Measurements from ENCODE around the gene ASB16. TPM values are rescaled to one million over a fixed set of nuclear protein-coding genes. Genes with fewer than 3 reads are reported as not detected.

The ASB16 gene
- total and polyA plus RNA-seq, 7 donors: 1.1 to 43.4 (median 17.0) TPM

DNA sequence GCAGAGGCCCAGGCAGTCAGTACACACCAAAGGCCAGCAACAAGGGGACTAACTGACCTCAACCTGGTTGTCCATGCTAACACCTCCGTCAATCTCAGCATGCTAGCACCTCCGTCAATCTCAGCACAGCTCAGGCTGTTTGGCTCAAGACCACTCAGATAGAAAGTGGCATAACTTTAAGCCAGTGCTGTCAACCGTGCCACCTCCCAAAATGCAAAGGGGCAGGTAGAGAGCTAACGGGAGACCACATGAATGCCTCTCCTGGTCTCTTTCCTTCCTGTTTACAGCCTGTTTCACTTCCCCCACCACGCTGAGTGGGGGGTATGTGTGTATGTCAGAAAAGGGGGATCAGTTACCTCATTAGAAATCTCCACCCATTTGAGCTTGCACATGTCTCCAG, 45.7 kb downstream of the ASB16 start:
- 79 to 81% (median 81%) methylated on average over 5 of the region's 5 CpGs for WGBS, 3 donors
- H3K9me3 ChIP-seq: no peaks in the 10 kb centered on the region
- no peak for DNase-seq
- no peak for ATAC-seq
- H3K27me3 ChIP-seq (ENCODE audit: insufficient read depth in 3 of 3, low read length in 2 of 3): no peaks in the 10 kb centered on the region
- intact Hi-C loops (cut with DNase I): no loop called here
- peak overlapping the region; percentile 60 for H3K27ac ChIP-seq
- peaks cover 4 to 51% of the 10 kb centered on the region in 2 donors for H3K36me3 ChIP-seq (ENCODE audit: insufficient read depth in 1 of 2, low read depth in 1 of 2)
- no peak overlapping the region for H3K4me3 ChIP-seq
- TF ChIP-seq, protein P1, sequence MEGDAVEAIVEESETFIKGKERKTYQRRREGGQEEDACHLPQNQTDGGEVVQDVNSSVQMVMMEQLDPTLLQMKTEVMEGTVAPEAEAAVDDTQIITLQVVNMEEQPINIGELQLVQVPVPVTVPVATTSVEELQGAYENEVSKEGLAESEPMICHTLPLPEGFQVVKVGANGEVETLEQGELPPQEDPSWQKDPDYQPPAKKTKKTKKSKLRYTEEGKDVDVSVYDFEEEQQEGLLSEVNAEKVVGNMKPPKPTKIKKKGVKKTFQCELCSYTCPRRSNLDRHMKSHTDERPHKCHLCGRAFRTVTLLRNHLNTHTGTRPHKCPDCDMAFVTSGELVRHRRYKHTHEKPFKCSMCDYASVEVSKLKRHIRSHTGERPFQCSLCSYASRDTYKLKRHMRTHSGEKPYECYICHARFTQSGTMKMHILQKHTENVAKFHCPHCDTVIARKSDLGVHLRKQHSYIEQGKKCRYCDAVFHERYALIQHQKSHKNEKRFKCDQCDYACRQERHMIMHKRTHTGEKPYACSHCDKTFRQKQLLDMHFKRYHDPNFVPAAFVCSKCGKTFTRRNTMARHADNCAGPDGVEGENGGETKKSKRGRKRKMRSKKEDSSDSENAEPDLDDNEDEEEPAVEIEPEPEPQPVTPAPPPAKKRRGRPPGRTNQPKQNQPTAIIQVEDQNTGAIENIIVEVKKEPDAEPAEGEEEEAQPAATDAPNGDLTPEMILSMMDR (IDR thresholded peaks at IDR 0.05): no peak
- peaks cover 27% of the 10 kb centered on the region for H3K4me1 ChIP-seq

DNA sequence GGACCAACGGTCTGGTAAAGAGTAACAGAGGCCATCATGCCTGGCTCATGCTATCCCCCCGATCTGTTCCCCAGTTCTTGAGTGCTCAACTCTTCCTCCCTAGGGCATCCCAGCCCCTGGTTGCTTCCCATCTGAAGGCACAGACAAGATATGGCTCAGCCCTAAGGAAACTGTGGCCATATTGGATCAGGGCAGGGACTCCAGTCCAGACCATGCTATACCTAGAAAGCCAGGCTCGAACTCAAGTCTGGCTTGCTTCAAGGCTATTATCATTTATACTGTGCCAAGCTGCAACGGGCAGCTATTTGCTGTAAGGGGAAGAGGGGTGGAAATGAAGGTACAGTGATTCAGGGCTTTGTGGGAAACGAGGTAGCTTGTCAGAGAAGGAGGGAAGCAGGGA, 46.2 kb downstream of the ASB16 start:
- ATAC-seq (no peak), DNase-seq (peak in 1 of 2 donors; percentile 12)
- WGBS, 3 donors: 63 to 74% (median 64%) methylated on average over 5 of the region's 5 CpGs
- H3K4me3 ChIP-seq: no peak overlapping the region
- TF ChIP-seq, protein P1 (IDR thresholded peaks at IDR 0.05): no peak
- H3K27me3 ChIP-seq (ENCODE audit: insufficient read depth in 3 of 3, low read length in 2 of 3): no peaks in the 10 kb centered on the region
- intact Hi-C loops (cut with DNase I): no loop called here
- H3K9me3 ChIP-seq: no peaks in the 10 kb centered on the region
- H3K27ac ChIP-seq: peak overlapping the region; percentile 98
- H3K4me1 ChIP-seq: peaks cover 25% of the 10 kb centered on the region
- H3K36me3 ChIP-seq (ENCODE audit: insufficient read depth in 1 of 2, low read depth in 1 of 2): peaks cover 4 to 45% of the 10 kb centered on the region in 2 donors

DNA sequence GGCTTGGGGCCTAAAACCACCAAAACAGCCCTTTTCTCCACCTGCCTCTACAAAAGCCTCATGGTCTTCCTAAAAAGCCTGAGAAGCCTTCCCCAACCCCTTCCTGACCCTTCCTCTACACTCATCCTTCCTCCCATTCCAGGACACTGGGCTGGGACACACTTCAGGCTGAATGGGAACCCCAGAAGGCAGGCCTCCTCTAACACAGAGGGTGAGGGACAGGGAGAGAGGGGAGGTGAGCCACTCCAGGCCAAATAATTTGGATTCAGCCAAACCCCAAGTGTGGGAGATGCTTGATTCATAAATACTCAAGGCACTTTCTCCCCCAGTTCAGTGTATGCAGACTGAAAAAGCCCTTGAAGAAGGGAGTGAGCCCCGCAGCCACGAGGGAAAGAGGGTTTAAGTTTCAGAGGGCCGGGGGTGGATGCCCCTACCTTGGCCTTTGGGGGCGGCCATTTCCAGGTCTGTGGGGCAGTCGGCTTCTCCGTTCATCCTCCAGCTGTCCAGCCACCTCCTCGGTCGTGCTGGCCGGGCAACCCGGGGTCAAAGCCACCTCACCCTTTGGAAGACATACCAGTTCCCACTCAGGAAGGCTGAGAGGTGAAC, 47.3 kb downstream of the ASB16 start:
- Histone ChIP-seq H3K27ac (peak overlapping the region; percentile 98), H3K9me3 (no peaks in the 10 kb centered on the region), H3K4me3 (peak overlapping the region; percentile 85), H3K36me3 (ENCODE audit: insufficient read depth in 1 of 2, low read depth in 1 of 2) (peaks cover 4 to 44% of the 10 kb centered on the region in 2 donors), H3K27me3 (ENCODE audit: insufficient read depth in 3 of 3, low read length in 2 of 3) (no peaks in the 10 kb centered on the region), H3K4me1 (peaks cover 30% of the 10 kb centered on the region)
- ATAC-seq (peak in 2 of 4 donors; percentile 0), DNase-seq (peak in 1 of 2 donors; percentile 40)
- TF ChIP-seq, protein P1 (IDR thresholded peaks at IDR 0.05): no peak
- WGBS, 3 donors: 3 to 9% (median 5%) methylated on average over 10 of the region's 10 CpGs
- intact Hi-C loops (cut with DNase I): no loop called here

DNA sequence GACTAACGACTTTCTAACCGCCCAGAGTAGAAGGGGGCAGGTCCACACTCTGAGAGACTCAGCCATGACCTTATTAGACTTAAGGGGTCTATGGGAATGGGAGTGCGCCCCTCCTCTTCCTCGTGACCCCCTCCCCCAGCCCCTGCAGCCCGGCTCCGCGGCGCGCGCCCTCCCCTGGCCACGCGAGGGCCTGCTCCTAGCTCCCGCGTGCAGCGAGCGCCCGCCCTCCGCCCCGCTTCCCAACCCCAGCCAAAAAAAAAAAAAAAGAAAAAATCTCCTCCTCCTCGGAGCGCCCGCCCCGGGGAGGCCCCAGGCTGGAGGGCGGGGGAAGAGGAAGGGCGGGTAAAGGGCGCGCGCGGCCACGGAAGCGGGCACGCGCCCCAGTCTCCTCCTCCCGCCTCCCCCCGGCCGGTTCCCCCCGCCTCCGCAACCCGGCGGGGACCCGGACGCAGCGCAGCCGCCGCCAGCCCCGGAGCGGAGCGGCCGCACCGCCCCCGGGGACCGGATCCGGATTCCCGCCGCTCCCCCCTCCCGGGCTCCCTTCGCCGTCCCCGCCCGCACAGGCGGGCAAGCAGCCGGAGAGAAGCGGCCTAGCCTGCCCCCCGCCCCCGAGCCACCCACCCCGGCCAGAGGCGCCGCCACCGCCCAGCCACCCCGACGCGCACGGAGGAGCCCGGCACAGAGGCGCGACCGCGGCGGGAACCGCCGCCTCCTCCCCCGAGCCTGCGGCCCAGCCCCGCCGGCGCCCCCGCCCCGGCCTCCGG, 48.0 kb downstream of the ASB16 start:
- Histone ChIP-seq H3K9me3 (no peaks in the 10 kb centered on the region), H3K27me3 (ENCODE audit: insufficient read depth in 3 of 3, low read length in 2 of 3) (no peaks in the 10 kb centered on the region), H3K4me3 (peak overlapping the region; percentile 85), H3K4me1 (peaks cover 37% of the 10 kb centered on the region), H3K27ac (peak overlapping the region; percentile 98), H3K36me3 (ENCODE audit: insufficient read depth in 1 of 2, low read depth in 1 of 2) (peaks cover 4 to 37% of the 10 kb centered on the region in 2 donors)
- TF ChIP-seq, protein P1 (IDR thresholded peaks at IDR 0.05): peak; percentile 57
- intact Hi-C loops (cut with DNase I): no loop called here
- peak; percentile 70 to 78 (median 73) for ATAC-seq
- peak; percentile 90 to 95 for DNase-seq
- 0 to 1% (median 1%) methylated on average over 22 to 82 of the region's 89 CpGs for WGBS, 3 donors

Measured in psoas muscle (tissue), 8 donors.